Liver (tissue), 9 donors: ENCODE results near the gene SLC26A11. TPM values are rescaled to one million over a fixed set of nuclear protein-coding genes. Genes with fewer than 3 reads are reported as not detected.

Experiments used
- DNase-seq: peaks from one replicate; pipeline ENCODE4 v3.0.0-alpha.2; 2017; ENCODE audit warnings: low spot score
- H3K27ac ChIP-seq, 2 donors: one replicate each; pipeline ENCODE4 v1.7.0; 2013; ENCODE audit warnings: inconsistent platforms in 2 of 2, low read length in 2 of 2, control low read depth in 1 of 2, low read depth in 1 of 2, mild to moderate bottlenecking in 1 of 2
- H3K27me3 ChIP-seq, 4 donors: one replicate each; pipeline versions ENCODE4 v1.6.1 to v1.7.0; 2013; ENCODE audit warnings: low read length in 3 of 4, inconsistent platforms in 1 of 4, mild to moderate bottlenecking in 1 of 4, moderate library complexity in 1 of 4; ENCODE audit not compliant: control insufficient read depth in 4 of 4, insufficient read depth in 4 of 4
- H3K36me3 ChIP-seq, 4 donors: one replicate each; pipeline versions ENCODE4 v1.6.1 to v1.7.0; 2013; ENCODE audit warnings: low read length in 3 of 4, mild to moderate bottlenecking in 3 of 4, low read depth in 1 of 4, moderate library complexity in 1 of 4; ENCODE audit not compliant: control insufficient read depth in 4 of 4, insufficient read depth in 3 of 4
- H3K4me1 ChIP-seq, 4 donors: one replicate each; pipeline versions ENCODE4 v1.6.1 to v1.7.0; 2013; ENCODE audit warnings: low read length in 3 of 4, mild to moderate bottlenecking in 3 of 4, moderate library complexity in 1 of 4; ENCODE audit not compliant: control insufficient read depth in 4 of 4, insufficient read depth in 4 of 4
- H3K4me3 ChIP-seq, 3 donors: one replicate each; pipeline versions ENCODE4 v1.6.1 to v1.7.0; 2013; ENCODE audit warnings: low read length in 3 of 3, control low read depth in 1 of 3, low read depth in 1 of 3, mild to moderate bottlenecking in 1 of 3
- H3K9ac ChIP-seq, 2 donors: one replicate each; pipeline ENCODE4 v1.7.0; 2013; ENCODE audit warnings: low read length in 2 of 2, mild to moderate bottlenecking in 2 of 2, moderate library complexity in 2 of 2, control low read depth in 1 of 2, low read depth in 1 of 2
- H3K9me3 ChIP-seq, 4 donors: one replicate each; pipeline versions ENCODE4 v1.6.1 to v1.7.0; 2013; ENCODE audit warnings: low read length in 3 of 4; ENCODE audit not compliant: control insufficient read depth in 4 of 4
- EGR1 ChIP-seq, 2 donors: IDR thresholded peaks; 2 replicates each; pipeline ENCODE4 v1.6.1; 2016 to 2018; ENCODE audit warnings: antibody characterized with exemption in 2 of 2, low read depth in 2 of 2
- FOXA1 ChIP-seq: IDR thresholded peaks from 2 replicates; pipeline ENCODE4 v1.6.1; 2016; ENCODE audit warnings: antibody characterized with exemption
- FOXA2 ChIP-seq: IDR thresholded peaks from 2 replicates; pipeline ENCODE4 v1.6.1; 2016; ENCODE audit warnings: antibody characterized with exemption
- GABPA ChIP-seq, 2 donors: IDR thresholded peaks in 1 of 2; conservative IDR thresholded peaks in 1 of 2; 2 replicates each; pipeline ENCODE4 v1.6.1; 2016; ENCODE audit warnings: antibody characterized with exemption in 2 of 2, mild to moderate bottlenecking in 1 of 2, moderate library complexity in 1 of 2
- HNF4A ChIP-seq, 2 donors: conservative IDR thresholded peaks; 2 replicates each; pipeline ENCODE4 v1.6.1; 2016; ENCODE audit warnings: antibody characterized with exemption in 2 of 2, mild to moderate bottlenecking in 2 of 2
- HNF4G ChIP-seq: IDR thresholded peaks from 2 replicates; pipeline ENCODE4 v1.6.1; 2016; ENCODE audit warnings: antibody characterized with exemption
- JUND ChIP-seq, 2 donors: IDR thresholded peaks; 2 replicates each; pipeline ENCODE4 v1.6.1; 2016; ENCODE audit warnings: antibody characterized with exemption in 2 of 2
- NR2F2 ChIP-seq: IDR thresholded peaks from 2 replicates; pipeline ENCODE4 v1.6.1; 2016; ENCODE audit warnings: antibody characterized with exemption
- RAD21 ChIP-seq, 2 donors: IDR thresholded peaks; 2 replicates each; pipeline ENCODE4 v1.6.1; 2016; ENCODE audit warnings: antibody characterized with exemption in 2 of 2, mild to moderate bottlenecking in 2 of 2
- RXRA ChIP-seq, 2 donors: IDR thresholded peaks; 2 replicates each; pipeline ENCODE4 v1.6.1; 2017 to 2018; ENCODE audit warnings: antibody characterized with exemption in 2 of 2, mild to moderate bottlenecking in 1 of 2
- SP1 ChIP-seq: IDR thresholded peaks from 2 replicates; pipeline ENCODE4 v1.6.1; 2018; ENCODE audit warnings: antibody characterized with exemption, mild to moderate bottlenecking
- TAF1 ChIP-seq: conservative IDR thresholded peaks from 2 replicates; pipeline ENCODE4 v1.6.1; 2016; ENCODE audit warnings: antibody characterized with exemption, mild to moderate bottlenecking
- WGBS: extraction: QIAGEN DNeasy Blood & Tissue Kit; methylation state at CpG from one replicate; pipeline ENCODE4 v1.1.7; 2013; 5-methylcytosine and 5-hydroxymethylcytosine counted together
- polyA plus RNA-seq, 2 donors: library from polyadenylated mRNA; stranded (reverse) in 1 of 2; unstranded in 1 of 2; fragments of 200-250 nt in 1 of 2; fragments of >200 nt in 1 of 2; fragmentation: Nextera tagmentation in 1 of 2; extraction: Ambion mirVana in 1 of 2; gene quantifications; one replicate each; pipeline versions ENCODE4 v1.2.1 to v1.2.3, GENCODE V29; 2013 to 2015
- total RNA-seq, 2 donors: library from RNA; depleted of rRNA; stranded (reverse); fragments of >200 nt; gene quantifications; one replicate each; pipeline ENCODE4 v1.2.3, GENCODE V29; 2014
- TF ChIP-seq, protein P1 (sequence below): IDR thresholded peaks from 2 replicates; pipeline ENCODE4 v1.6.1; 2016; ENCODE audit warnings: antibody characterized with exemption
- TF ChIP-seq, protein P2 (sequence below): IDR thresholded peaks from 2 replicates; pipeline ENCODE4 v1.6.1; 2016; ENCODE audit warnings: antibody characterized with exemption
- TF ChIP-seq, protein P3 (sequence below): IDR thresholded peaks from 2 replicates; pipeline ENCODE4 v1.6.1; 2016; ENCODE audit warnings: antibody characterized with exemption, mild to moderate bottlenecking
- TF ChIP-seq, protein P4 (sequence below): IDR thresholded peaks from 2 replicates; pipeline ENCODE4 v1.6.1; 2016; ENCODE audit warnings: antibody characterized with exemption
- donor health status: healthy.
- donor health status: healthy.
- donor health status: healthy.
- donor health status: healthy.
- donor health status: healthy.

The SLC26A11 gene
- total and polyA plus RNA-seq, 4 donors = 3.3 to 8.2 (median 5.6) TPM

DNA sequence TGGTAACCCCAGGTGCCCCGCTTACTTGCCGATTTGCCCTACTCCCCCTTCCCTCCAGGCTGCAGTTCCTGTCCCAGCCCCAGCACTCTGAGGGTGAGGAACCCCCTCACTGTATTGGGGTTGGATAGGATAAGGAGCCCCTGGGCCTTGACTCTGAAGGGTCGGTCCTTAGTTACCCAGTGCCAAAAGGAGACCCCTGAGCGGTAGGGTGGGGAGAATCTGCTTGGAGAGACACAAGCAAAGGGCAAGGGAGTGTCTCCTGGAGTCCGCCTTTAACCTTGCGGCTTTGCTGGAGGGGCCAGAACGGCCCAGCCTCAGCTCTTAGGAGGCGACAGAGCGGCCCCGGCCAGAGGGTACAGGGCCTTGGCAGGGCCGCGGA is 37.4 kb upstream of the SLC26A11 start (continued):
- TF ChIP-seq, protein P1, sequence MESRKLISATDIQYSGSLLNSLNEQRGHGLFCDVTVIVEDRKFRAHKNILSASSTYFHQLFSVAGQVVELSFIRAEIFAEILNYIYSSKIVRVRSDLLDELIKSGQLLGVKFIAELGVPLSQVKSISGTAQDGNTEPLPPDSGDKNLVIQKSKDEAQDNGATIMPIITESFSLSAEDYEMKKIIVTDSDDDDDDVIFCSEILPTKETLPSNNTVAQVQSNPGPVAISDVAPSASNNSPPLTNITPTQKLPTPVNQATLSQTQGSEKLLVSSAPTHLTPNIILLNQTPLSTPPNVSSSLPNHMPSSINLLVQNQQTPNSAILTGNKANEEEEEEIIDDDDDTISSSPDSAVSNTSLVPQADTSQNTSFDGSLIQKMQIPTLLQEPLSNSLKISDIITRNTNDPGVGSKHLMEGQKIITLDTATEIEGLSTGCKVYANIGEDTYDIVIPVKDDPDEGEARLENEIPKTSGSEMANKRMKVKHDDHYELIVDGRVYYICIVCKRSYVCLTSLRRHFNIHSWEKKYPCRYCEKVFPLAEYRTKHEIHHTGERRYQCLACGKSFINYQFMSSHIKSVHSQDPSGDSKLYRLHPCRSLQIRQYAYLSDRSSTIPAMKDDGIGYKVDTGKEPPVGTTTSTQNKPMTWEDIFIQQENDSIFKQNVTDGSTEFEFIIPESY = no peak

DNA sequence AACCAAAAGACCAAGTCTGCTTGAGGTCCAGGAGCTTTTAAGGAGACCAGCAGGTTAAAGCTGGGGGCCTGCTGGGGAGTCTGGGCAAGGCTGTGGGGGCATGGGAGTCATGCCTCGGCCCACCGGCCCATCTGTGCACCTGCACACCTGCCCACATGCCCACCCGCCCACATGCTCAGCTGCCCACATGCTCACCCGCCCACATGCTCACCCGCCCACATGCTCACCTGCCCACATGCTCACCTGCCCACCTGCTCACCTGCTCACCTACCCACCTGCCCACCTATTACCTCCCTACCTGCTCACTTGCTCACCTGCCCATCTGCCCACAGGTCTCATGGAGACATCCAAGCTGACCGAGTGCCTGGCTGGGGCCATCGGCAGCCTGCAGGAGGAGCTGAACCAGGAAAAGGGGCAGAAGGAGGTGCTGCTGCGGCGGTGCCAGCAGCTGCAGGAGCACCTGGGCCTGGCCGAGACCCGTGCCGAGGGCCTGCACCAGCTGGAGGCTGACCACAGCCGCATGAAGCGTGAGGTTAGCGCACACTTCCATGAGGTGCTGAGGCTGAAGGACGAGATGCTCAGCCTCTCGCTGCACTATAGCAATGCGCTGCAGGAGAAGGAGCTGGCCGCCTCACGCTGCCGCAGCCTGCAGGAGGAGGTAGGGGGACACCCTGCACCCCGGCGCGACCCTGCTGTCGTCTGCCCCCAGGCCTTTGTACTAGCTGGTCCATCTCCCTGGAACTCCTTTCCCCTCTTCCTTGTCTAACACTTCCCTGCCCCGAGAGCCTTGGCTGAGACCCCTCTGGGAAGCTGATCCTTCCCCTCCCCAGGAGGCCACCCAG is 36.4 kb upstream of the SLC26A11 start:
- Histone ChIP-seq H3K9ac (no peak overlapping the region), H3K4me3 (no peak overlapping the region), H3K36me3 (no peaks in the 10 kb centered on the region), H3K27me3 (no peaks in the 10 kb centered on the region), H3K9me3 (no peaks in the 10 kb centered on the region), H3K4me1 (no peaks in the 10 kb centered on the region), H3K27ac (no peak overlapping the region)
- no peak for DNase-seq
- WGBS = 84% methylated on average over 26 of the region's 26 CpGs
- TF ChIP-seq GABPA (IDR thresholded peaks at IDR 0.05 in 1 of 2, conservative IDR thresholded peaks at IDR 0.05 in 1 of 2) (no peak), RXRA (IDR thresholded peaks at IDR 0.05) (no peak), FOXA1 (no peak), HNF4A (conservative IDR thresholded peaks at IDR 0.05) (no peak)
- TF ChIP-seq, protein P2, sequence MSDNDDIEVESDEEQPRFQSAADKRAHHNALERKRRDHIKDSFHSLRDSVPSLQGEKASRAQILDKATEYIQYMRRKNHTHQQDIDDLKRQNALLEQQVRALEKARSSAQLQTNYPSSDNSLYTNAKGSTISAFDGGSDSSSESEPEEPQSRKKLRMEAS = no peak
- TF ChIP-seq, protein P3, sequence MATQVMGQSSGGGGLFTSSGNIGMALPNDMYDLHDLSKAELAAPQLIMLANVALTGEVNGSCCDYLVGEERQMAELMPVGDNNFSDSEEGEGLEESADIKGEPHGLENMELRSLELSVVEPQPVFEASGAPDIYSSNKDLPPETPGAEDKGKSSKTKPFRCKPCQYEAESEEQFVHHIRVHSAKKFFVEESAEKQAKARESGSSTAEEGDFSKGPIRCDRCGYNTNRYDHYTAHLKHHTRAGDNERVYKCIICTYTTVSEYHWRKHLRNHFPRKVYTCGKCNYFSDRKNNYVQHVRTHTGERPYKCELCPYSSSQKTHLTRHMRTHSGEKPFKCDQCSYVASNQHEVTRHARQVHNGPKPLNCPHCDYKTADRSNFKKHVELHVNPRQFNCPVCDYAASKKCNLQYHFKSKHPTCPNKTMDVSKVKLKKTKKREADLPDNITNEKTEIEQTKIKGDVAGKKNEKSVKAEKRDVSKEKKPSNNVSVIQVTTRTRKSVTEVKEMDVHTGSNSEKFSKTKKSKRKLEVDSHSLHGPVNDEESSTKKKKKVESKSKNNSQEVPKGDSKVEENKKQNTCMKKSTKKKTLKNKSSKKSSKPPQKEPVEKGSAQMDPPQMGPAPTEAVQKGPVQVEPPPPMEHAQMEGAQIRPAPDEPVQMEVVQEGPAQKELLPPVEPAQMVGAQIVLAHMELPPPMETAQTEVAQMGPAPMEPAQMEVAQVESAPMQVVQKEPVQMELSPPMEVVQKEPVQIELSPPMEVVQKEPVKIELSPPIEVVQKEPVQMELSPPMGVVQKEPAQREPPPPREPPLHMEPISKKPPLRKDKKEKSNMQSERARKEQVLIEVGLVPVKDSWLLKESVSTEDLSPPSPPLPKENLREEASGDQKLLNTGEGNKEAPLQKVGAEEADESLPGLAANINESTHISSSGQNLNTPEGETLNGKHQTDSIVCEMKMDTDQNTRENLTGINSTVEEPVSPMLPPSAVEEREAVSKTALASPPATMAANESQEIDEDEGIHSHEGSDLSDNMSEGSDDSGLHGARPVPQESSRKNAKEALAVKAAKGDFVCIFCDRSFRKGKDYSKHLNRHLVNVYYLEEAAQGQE = no peak

DNA sequence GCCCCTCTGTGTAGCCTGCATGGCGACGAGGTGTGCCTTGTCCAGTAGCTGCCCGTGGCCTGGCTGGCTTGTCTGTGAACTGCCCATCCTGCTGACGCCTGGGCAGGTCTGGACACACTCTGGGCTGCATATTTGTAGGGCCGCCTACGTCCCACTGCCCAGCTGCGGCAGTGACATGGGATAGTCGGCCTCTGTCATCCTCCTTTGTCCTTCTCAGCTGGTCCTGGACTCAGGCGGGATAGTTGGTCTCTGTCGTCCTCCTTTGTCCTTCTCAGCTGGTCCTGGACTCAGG is 35.9 kb upstream of the SLC26A11 start:
- no peak for DNase-seq
- 87% methylated on average over 10 of the region's 10 CpGs for WGBS
- Histone ChIP-seq H3K27me3 (no peaks in the 10 kb centered on the region), H3K9ac (no peak overlapping the region), H3K4me1 (no peaks in the 10 kb centered on the region), H3K36me3 (no peaks in the 10 kb centered on the region), H3K27ac (no peak overlapping the region), H3K4me3 (no peak overlapping the region), H3K9me3 (no peaks in the 10 kb centered on the region)
- TF ChIP-seq, protein P1 = no peak
- TF ChIP-seq HNF4G = no peak
- TF ChIP-seq, protein P2 = no peak
- TF ChIP-seq, protein P4, sequence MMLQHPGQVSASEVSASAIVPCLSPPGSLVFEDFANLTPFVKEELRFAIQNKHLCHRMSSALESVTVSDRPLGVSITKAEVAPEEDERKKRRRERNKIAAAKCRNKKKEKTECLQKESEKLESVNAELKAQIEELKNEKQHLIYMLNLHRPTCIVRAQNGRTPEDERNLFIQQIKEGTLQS = no peak
- TF ChIP-seq JUND (IDR thresholded peaks at IDR 0.05) = no peak
- no peak for TF ChIP-seq TAF1
- TF ChIP-seq RXRA (IDR thresholded peaks at IDR 0.05) = no peak
- TF ChIP-seq RAD21 (IDR thresholded peaks at IDR 0.05) = no peak
- TF ChIP-seq, protein P3 = no peak
- no peak for TF ChIP-seq FOXA2
- TF ChIP-seq EGR1 (IDR thresholded peaks at IDR 0.05; ENCODE audit: low read depth in 2 of 2) = no peak
- TF ChIP-seq SP1 = no peak
- TF ChIP-seq NR2F2 = no peak
